Right renal pelvis (tissue), 4 donors: ENCODE results near the gene NEDD8. TPM values are rescaled to one million over a fixed set of nuclear protein-coding genes. Genes with fewer than 3 reads are reported as not detected.

ENCODE experiments used
- polyA plus RNA-seq, 4 donors: library from polyadenylated mRNA; unstranded; fragments of 120-200 nt; gene quantifications; one replicate each; pipeline ENCODE4 v1.2.1, GENCODE V29; 2013; ENCODE audit not compliant: insufficient read length in 4 of 4

Gene NEDD8
- polyA plus RNA-seq, 4 donors, result 222 to 245 (median 238) TPM

Other genes starting within 250 kb of the NEDD8 start
- gene DHRS4L2, start 243.4 kb downstream of the NEDD8 start, polyA plus RNA-seq, result 10 to 100 TPM; 28.8 to 49.0 (median 41.4) TPM
- 1 to 10 TPM; 1.9 to 2.3 (median 2.3) TPM for gene CARMIL3, start 180.4 kb downstream of the NEDD8 start, polyA plus RNA-seq
- gene CPNE6, start 160.8 kb downstream of the NEDD8 start, polyA plus RNA-seq, result under 1 TPM in 1 of 4 donors, not detected in 3; 0.03 TPM
- gene PCK2, start 138.1 kb downstream of the NEDD8 start, polyA plus RNA-seq, result 10 to 100 TPM; 25.4 to 39.1 (median 30.4) TPM
- 10 to 100 TPM; 79.8 to 83.5 (median 81.4) TPM for gene DCAF11, start 117.6 kb downstream of the NEDD8 start, polyA plus RNA-seq
- gene NRL, start 117.4 kb downstream of the NEDD8 start, polyA plus RNA-seq, result 1 to 10 TPM; 2.5 to 3.7 (median 2.8) TPM
- 1 to 10 TPM in 2 of 4 donors, under 1 TPM in 2; 0.87 to 1.2 (median 0.97) TPM for gene FITM1, start 101.7 kb downstream of the NEDD8 start, polyA plus RNA-seq
- 100 to 1,000 TPM; 198 to 214 (median 206) TPM for gene PSME1, start 96.2 kb downstream of the NEDD8 start, polyA plus RNA-seq
- 10 to 100 TPM; 14.5 to 24.2 (median 18.9) TPM for gene EMC9, start 90.8 kb downstream of the NEDD8 start, polyA plus RNA-seq
- 100 to 1,000 TPM; 156 to 183 (median 168) TPM for gene PSME2, start 85.8 kb downstream of the NEDD8 start, polyA plus RNA-seq
- 10 to 100 TPM; 49.2 to 54.2 (median 49.4) TPM for gene RNF31, start 84.9 kb downstream of the NEDD8 start, polyA plus RNA-seq
- 10 to 100 TPM; 45.4 to 65.2 (median 60.4) TPM for gene IRF9, start 71.1 kb downstream of the NEDD8 start, polyA plus RNA-seq
- gene REC8, start 60.3 kb downstream of the NEDD8 start, polyA plus RNA-seq, result 10 to 100 TPM; 60.0 to 70.1 (median 64.3) TPM
- 10 to 100 TPM; 33.2 to 41.3 (median 34.0) TPM for gene IPO4, start 43.6 kb downstream of the NEDD8 start, polyA plus RNA-seq
- 10 to 100 TPM; 37.8 to 48.9 (median 41.3) TPM for gene TM9SF1, start 36.9 kb downstream of the NEDD8 start, polyA plus RNA-seq
- gene TSSK4, start 26.7 kb downstream of the NEDD8 start, polyA plus RNA-seq, result 1 to 10 TPM; 3.7 to 4.8 (median 4.3) TPM
- gene CHMP4A, start 18.9 kb downstream of the NEDD8 start, polyA plus RNA-seq, result 10 to 100 TPM; 43.5 to 50.7 (median 49.8) TPM
- 10 to 100 TPM; 14.8 to 19.3 (median 16.2) TPM for gene MDP1, start 16.3 kb downstream of the NEDD8 start, polyA plus RNA-seq
- gene GMPR2, start 562 bp upstream of the NEDD8 start, polyA plus RNA-seq, result 100 to 1,000 TPM; 102 to 121 (median 118) TPM
- gene TINF2, start 10.3 kb upstream of the NEDD8 start, polyA plus RNA-seq, result 10 to 100 TPM; 55.5 to 70.6 (median 58.7) TPM
- 1 to 10 TPM; 1.4 to 2.3 (median 2.1) TPM for gene TGM1, start 30.8 kb upstream of the NEDD8 start, polyA plus RNA-seq
- 10 to 100 TPM; 19.7 to 24.1 (median 20.8) TPM for gene RABGGTA, start 39.2 kb upstream of the NEDD8 start, polyA plus RNA-seq
- gene DHRS1, start 67.4 kb upstream of the NEDD8 start, polyA plus RNA-seq, result 10 to 100 TPM; 44.6 to 56.9 (median 46.2) TPM
- gene NOP9, start 67.5 kb upstream of the NEDD8 start, polyA plus RNA-seq, result 10 to 100 TPM; 26.7 to 27.7 (median 27.0) TPM
- gene CIDEB, start 75.6 kb upstream of the NEDD8 start, polyA plus RNA-seq, result 10 to 100 TPM; 21.8 to 27.6 (median 24.6) TPM
- gene LTB4R2, start 77.8 kb upstream of the NEDD8 start, polyA plus RNA-seq, result 1 to 10 TPM; 1.8 to 2.5 (median 2.0) TPM
- gene LTB4R, start 79.1 kb upstream of the NEDD8 start, polyA plus RNA-seq, result 1 to 10 TPM; 2.6 to 4.7 (median 3.8) TPM
- gene ADCY4, start 102.7 kb upstream of the NEDD8 start, polyA plus RNA-seq, result 10 to 100 TPM; 15.6 to 24.9 (median 20.4) TPM
- gene RIPK3, start 107.6 kb upstream of the NEDD8 start, polyA plus RNA-seq, result 1 to 10 TPM; 2.7 to 4.1 (median 3.2) TPM
- 10 to 100 TPM; 60.9 to 74.3 (median 64.2) TPM for gene NFATC4, start 135.8 kb upstream of the NEDD8 start, polyA plus RNA-seq
- gene NYNRIN, start 166.6 kb upstream of the NEDD8 start, polyA plus RNA-seq, result 10 to 100 TPM; 45.3 to 48.0 (median 47.7) TPM
- gene CBLN3, start 197.3 kb upstream of the NEDD8 start, polyA plus RNA-seq, result 1 to 10 TPM; 2.5 to 3.5 (median 3.2) TPM
- 10 to 100 TPM; 40.7 to 45.5 (median 44.3) TPM for gene KHNYN, start 197.6 kb upstream of the NEDD8 start, polyA plus RNA-seq
- gene SDR39U1, start 210.4 kb upstream of the NEDD8 start, polyA plus RNA-seq, result 10 to 100 TPM; 57.0 to 84.9 (median 63.0) TPM